HepG2 (cell line): Measurements from ENCODE around the gene NAA11. TPM values are rescaled to one million over a fixed set of nuclear protein-coding genes. Genes with fewer than 3 reads are reported as not detected.

Experiments used
- ATAC-seq: fragments of 200-7000 bp; cut with Tn5 transposase; 3 replicates; pipeline ENCODE4 v1.9.1; 2020; ENCODE audit warnings: mild to moderate bottlenecking, moderate library complexity
- BruUV-seq: library from RNA; stranded (reverse); fragments of 400-500 nt; replicated peaks from 2 replicates; lab custom pipeline; 2021; lab: Mats Ljungman, UMichigan
- CTCF ChIA-PET: fragments of 300-600 bp; formaldehyde crosslinking; extraction: SDS; loops from one replicate; lab custom pipeline; 2021; ENCODE audit warnings: low total read pairs, inconsistent platforms, low intra/inter-chr PET ratio; lab: Yijun Ruan, JAX
- POLR2A ChIA-PET: fragments of 350-600 bp; sonication (Branson Sonifier 250); formaldehyde crosslinking; loops from one replicate; lab custom pipeline; 2020; ENCODE audit warnings: antibody characterized with exemption, inconsistent platforms; lab: Yijun Ruan, JAX
- DNase-seq: peaks from one replicate; pipeline ENCODE4 v3.0.0-alpha.2; 2015; ENCODE audit warnings: low spot score
- FAIRE-seq: peaks from 3 replicates; lab custom pipeline; 2011; peaks lifted over from hg19 to GRCh38; lab: Jason Lieb, UNC
- H2AFZ ChIP-seq: one replicate; pipeline ENCODE4 v1.6.1; 2011; ENCODE audit warnings: low read length, inconsistent platforms
- H3K27ac ChIP-seq: fragments of 300-600 bp; 3 replicates; pipeline ENCODE4 v1.8.0; 2011; ENCODE audit warnings: mixed run types, mild to moderate bottlenecking, mixed read lengths, low read length, inconsistent platforms; ENCODE audit not compliant: insufficient read depth; ENCODE audit errors: extremely low read length
- H3K27me3 ChIP-seq, 2 experiments: fragments of 200-600 bp in 1 of 2; 2 replicates in 1 of 2; 3 replicates in 1 of 2; pipeline versions ENCODE4 v1.6.0 to v1.8.0; 2011; ENCODE audit warnings: low read length in 2 of 2, mild to moderate bottlenecking in 2 of 2, moderate library complexity in 2 of 2, inconsistent platforms in 1 of 2; ENCODE audit not compliant: insufficient read depth in 2 of 2, control insufficient read depth in 1 of 2
- H3K36me3 ChIP-seq, 2 experiments: fragments of 200-600 bp in 1 of 2; replicated peaks in 1 of 2; 2 replicates in 1 of 2; 3 replicates in 1 of 2; pipeline versions ENCODE4 v1.5.1 to v1.8.0; 2011; ENCODE audit warnings: low read length in 2 of 2, inconsistent platforms in 1 of 2; ENCODE audit not compliant: insufficient read depth in 2 of 2, control insufficient read depth in 1 of 2
- H3K4me1 ChIP-seq: 2 replicates; pipeline ENCODE4 v1.5.1; 2012; ENCODE audit warnings: low read length, inconsistent platforms; ENCODE audit not compliant: insufficient read depth
- H3K4me2 ChIP-seq: 2 replicates; pipeline ENCODE4 v1.6.0; 2011; ENCODE audit warnings: low read depth, low read length, inconsistent platforms
- H3K4me3 ChIP-seq, 3 experiments: fragments of 200-600 bp in 1 of 3; sonication (generic), shearing (Covaris generic) in 1 of 3; replicated peaks in 1 of 3; 2 replicates each; pipeline ENCODE4 v1.5.1; 2011 to 2016; ENCODE audit warnings: low read length in 3 of 3, inconsistent platforms in 2 of 3, low read depth in 2 of 3, mild to moderate bottlenecking in 2 of 3, control low read depth in 1 of 3, mixed read lengths in 1 of 3; ENCODE audit not compliant: insufficient read depth in 1 of 3
- H3K79me2 ChIP-seq: one replicate; pipeline ENCODE4 v1.6.1; 2011; ENCODE audit warnings: low read length, inconsistent platforms; ENCODE audit not compliant: insufficient read depth
- H3K9ac ChIP-seq: 2 replicates; pipeline ENCODE4 v1.6.0; 2011; ENCODE audit warnings: mild to moderate bottlenecking, low read depth, low read length, inconsistent platforms; ENCODE audit not compliant: insufficient read depth
- H3K9me3 ChIP-seq: 2 replicates; pipeline ENCODE4 v1.5.1; 2012; ENCODE audit warnings: mild to moderate bottlenecking, low read length
- H4K20me1 ChIP-seq: 2 replicates; pipeline ENCODE4 v1.6.0; 2011; ENCODE audit warnings: inconsistent platforms, mild to moderate bottlenecking, low read length, moderate library complexity; ENCODE audit not compliant: insufficient read depth
- BRD4 ChIP-seq: sonication (generic); formaldehyde crosslinking; IDR thresholded peaks from 2 replicates; pipeline ENCODE4 v1.4.0; 2020; ENCODE audit warnings: missing genetic modification reagents
- GTF3A ChIP-seq: sonication (generic); formaldehyde crosslinking; conservative IDR thresholded peaks from 2 replicates; pipeline ENCODE4 v1.4.0; 2020; ENCODE audit warnings: mild to moderate bottlenecking, missing genetic modification reagents
- ZNF407 ChIP-seq: sonication (generic); formaldehyde crosslinking; IDR thresholded peaks from one replicate; pipeline ENCODE4 v1.5.1; 2020; ENCODE audit warnings: mild to moderate bottlenecking, missing genetic modification reagents; ENCODE audit errors: not compliant biosample characterization
- ZNF619 ChIP-seq: sonication (generic); formaldehyde crosslinking; IDR thresholded peaks from 2 replicates; pipeline ENCODE4 v1.4.0; 2020; ENCODE audit warnings: mild to moderate bottlenecking, missing genetic modification reagents
- WGBS: methylation state at CpG from one replicate; pipeline ENCODE4 v1.1.6; 2017; ENCODE audit warnings: low lambda C conversion rate; 5-methylcytosine and 5-hydroxymethylcytosine counted together
- in situ Hi-C: cut with HindIII; loops from 2 replicates; pipeline ENCODE4 v1.10.0; 2017; ENCODE audit warnings: low pct_unique_long_range_greater_than_20kb; ENCODE audit not compliant: extremely low pct_ligation_motif_present
- intact Hi-C: fragments of 100-400 bp; cut with micrococcal nuclease; formaldehyde crosslinking; loops from one replicate; pipeline ENCODE4 v1.10.0; 2022; ENCODE audit not compliant: unreplicated experiment
- polyA plus RNA-seq, 8 experiments: library from polyadenylated mRNA; depleted of rRNA in 3 of 8; stranded (reverse) in 7 of 8; unstranded in 1 of 8; fragments of >200 nt; fragmentation: Illumina TruSeq in 4 of 8; extraction: Trizol in 4 of 8; gene quantifications; 2 replicates each; pipeline versions ENCODE4 v1.2.1 to v1.2.3, GENCODE V29; 2011 to 2016; ENCODE audit warnings: low read depth in 4 of 8, missing spikeins in 1 of 8, mixed read lengths in 1 of 8; ENCODE audit not compliant: insufficient read depth in 1 of 8
- total RNA-seq, 5 experiments: library from RNA; depleted of rRNA; stranded (reverse); fragments of >200 nt; fragmentation: Illumina TruSeq; extraction: Trizol; gene quantifications; 2 replicates each; pipeline ENCODE4 v1.2.3, GENCODE V29; 2016; ENCODE audit warnings: low read depth in 1 of 5
- TF ChIP-seq, protein P1 (sequence below): sonication (generic); formaldehyde crosslinking; IDR thresholded peaks from 2 replicates; pipeline ENCODE4 v1.4.0; 2020; ENCODE audit warnings: mild to moderate bottlenecking, missing genetic modification reagents

The NAA11 gene
- total and polyA plus RNA-seq, 2 of the 13 experiments (the other 11 are each of a cell fraction or from before 2014, with no cell fraction given), result not detected

- H3K9me3 ChIP-seq, result no peaks in the 10 kb centered on the region
- POLR2A ChIA-PET, result no interaction called here
- ATAC-seq (no peak), FAIRE-seq (no peak), DNase-seq (no peak)
- no peak overlapping the region for H2AFZ ChIP-seq
- no TSS peak for BruUV-seq
- H3K9ac ChIP-seq, result no peak overlapping the region
- H3K27ac ChIP-seq, result no peak overlapping the region
- CTCF ChIA-PET, result no interaction called here
- WGBS, result 10% methylated on average over 4 of the region's 4 CpGs
- no peaks in the 10 kb centered on the region for H3K36me3 ChIP-seq
- H4K20me1 ChIP-seq, result no peaks in the 10 kb centered on the region
- H3K79me2 ChIP-seq, result no peaks in the 10 kb centered on the region
- in situ Hi-C loops (no loop called here), intact Hi-C loops (no loop called here)
- no peak overlapping the region for H3K4me3 ChIP-seq
- no peaks in the 10 kb centered on the region for H3K27me3 ChIP-seq
- peaks cover 8% of the 10 kb centered on the region for H3K4me1 ChIP-seq
- H3K4me2 ChIP-seq, result no peak overlapping the region
- TF ChIP-seq, protein P1, sequence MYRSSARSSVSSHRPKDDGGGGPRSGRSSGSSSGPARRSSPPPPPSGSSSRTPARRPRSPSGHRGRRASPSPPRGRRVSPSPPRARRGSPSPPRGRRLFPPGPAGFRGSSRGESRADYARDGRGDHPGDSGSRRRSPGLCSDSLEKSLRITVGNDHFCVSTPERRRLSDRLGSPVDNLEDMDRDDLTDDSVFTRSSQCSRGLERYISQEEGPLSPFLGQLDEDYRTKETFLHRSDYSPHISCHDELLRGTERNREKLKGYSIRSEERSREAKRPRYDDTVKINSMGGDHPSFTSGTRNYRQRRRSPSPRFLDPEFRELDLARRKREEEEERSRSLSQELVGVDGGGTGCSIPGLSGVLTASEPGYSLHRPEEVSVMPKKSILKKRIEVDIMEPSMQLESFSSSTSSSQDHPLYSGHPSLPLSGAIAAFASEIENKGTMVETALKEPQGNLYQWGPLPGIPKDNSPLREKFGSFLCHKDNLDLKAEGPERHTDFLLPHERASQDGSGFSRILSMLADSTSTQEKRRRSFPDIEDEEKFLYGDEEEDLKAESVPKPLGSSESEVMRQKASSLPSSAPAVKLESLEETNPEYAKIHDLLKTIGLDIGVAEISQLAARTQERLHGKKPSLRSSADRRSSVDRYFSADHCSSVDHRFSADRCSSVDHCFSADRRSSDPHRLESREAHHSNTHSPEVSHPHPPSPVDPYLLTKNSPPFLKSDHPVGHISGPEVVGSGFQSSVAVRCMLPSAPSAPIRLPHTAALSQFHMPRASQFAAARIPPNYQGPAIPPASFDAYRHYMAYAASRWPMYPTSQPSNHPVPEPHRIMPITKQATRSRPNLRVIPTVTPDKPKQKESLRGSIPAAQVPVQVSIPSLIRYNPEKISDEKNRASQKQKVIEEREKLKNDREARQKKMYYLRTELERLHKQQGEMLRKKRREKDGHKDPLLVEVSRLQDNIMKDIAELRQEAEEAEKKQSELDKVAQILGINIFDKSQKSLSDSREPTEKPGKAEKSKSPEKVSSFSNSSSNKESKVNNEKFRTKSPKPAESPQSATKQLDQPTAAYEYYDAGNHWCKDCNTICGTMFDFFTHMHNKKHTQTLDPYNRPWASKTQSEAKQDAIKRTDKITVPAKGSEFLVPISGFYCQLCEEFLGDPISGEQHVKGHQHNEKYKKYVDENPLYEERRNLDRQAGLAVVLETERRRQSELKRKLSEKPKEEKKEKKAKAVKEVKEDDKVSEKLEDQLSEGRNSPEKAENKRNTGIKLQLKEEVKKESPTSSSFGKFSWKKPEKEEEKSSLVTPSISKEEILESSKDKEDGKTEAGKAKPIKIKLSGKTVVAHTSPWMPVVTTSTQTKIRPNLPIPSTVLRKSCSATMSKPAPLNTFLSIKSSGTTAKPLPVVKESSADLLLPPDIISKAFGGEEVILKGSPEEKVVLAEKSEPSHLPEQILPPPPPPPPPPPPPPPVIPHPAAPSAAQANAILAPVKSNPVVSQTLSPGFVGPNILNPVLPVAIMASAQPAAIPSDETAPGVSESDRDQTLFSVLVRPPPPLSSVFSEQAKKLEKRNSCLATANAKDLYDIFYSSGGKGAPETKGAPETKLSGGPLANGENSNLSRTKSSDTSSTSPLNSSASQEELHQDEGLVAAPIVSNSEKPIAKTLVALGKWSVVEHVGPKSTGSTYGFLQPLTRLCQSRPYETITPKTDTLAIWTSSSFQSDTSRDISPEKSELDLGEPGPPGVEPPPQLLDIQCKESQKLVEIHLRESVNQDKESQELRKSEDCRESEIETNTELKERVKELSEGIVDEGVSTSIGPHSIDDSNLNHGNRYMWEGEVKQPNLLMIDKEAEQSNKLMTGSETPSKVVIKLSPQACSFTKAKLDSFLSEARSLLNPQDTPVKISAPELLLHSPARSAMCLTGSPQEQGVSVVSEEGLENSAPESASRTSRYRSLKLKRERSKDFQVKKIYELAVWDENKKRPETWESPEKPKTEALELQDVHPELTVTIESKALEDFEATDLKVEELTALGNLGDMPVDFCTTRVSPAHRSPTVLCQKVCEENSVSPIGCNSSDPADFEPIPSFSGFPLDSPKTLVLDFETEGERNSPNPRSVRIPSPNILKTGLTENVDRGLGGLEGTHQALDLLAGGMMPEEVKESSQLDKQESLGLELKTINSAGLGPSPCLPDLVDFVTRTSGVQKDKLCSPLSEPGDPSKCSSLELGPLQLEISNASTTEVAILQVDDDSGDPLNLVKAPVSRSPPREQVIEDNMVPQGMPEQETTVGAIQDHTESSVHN (CRISPR knock-in tag), result no peak
- TF ChIP-seq ZNF619 (no peak), ZNF407 (CRISPR knock-in tag) (no peak), BRD4 (CRISPR knock-in tag) (no peak), GTF3A (no peak)
These were observed 35.5 kb downstream of the NAA11 start for GRCh38 chr4:79290376-79290775.
